ENCODE data around the gene GHRL. TPM values are rescaled to one million over a fixed set of nuclear protein-coding genes. Genes with fewer than 3 reads are reported as not detected.
"Not testable (repeated sequence)": the region's sequence is repeated elsewhere in the genome, so short reads cannot be mapped to it uniquely, and the experiment has no call there.

GHRL gene
- total RNA-seq, 1 donor: 1.1 TPM

DNA sequence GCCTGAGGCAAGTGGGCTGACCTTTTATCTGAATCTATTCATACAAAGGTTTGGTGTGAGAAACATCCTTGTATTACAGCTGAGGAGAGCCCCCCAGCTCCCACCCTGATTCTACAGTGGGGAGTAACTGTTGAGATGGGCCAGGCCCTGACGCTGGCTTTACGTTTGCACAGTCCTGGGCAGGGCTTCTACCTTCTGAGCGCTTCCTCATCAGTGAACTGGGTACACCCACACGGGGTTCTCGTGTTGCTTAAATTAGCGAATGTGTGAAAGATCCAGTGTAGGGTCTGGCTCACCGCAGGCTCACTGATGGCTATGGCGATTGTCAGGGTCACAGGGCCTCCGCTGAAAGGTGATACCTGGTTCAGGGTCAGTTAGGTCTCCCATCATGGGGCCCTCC, 7.3 kb upstream of the GHRL start:
- no peak for DNase-seq (ENCODE audit: low read depth in 2 of 3, low spot score in 2 of 3)

DNA sequence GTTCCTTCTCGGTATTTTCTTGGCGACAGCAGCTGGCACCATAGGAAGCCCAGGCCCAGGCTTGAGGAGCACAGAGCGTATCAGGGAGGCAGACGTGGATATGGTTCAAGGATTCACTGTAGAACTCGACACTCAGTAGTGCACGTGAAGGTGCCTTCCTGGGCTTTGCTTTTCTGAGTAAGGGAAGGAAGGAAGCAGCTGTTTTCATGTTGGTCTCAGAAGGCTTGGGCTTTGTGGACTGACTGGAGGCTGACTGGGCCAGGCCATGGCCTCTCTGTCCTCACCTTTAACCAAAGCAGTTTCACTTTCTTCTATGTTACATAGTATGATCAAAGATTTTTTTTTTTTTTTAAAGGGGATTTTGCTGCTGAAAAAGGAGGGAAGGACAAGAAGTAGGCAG, 6.9 kb upstream of the GHRL start:
- no peak for DNase-seq (ENCODE audit: low read depth in 2 of 3, low spot score in 2 of 3)

DNA sequence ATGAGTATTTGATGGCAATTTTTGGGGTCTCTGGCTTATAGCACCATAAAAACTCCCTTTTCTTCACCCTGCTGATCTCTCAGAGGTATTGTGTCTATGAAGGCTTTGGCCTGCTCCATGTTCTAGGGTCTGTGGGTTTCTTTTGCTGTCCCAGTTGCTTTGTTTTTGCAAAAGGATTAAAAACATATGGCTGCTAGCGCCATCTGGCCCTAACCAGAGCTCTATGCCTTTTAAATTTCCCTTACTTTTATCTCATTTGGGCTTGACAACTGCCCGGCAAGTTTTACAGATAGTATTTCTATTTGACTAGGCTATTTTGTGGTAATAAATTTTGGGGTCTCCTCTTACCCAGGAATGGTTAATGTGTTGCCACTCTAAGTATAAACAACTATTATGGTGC, 6.4 kb upstream of the GHRL start:
- peak in 1 of 3 donors; percentile 22 for DNase-seq (ENCODE audit: low read depth in 2 of 3, low spot score in 2 of 3)

DNA sequence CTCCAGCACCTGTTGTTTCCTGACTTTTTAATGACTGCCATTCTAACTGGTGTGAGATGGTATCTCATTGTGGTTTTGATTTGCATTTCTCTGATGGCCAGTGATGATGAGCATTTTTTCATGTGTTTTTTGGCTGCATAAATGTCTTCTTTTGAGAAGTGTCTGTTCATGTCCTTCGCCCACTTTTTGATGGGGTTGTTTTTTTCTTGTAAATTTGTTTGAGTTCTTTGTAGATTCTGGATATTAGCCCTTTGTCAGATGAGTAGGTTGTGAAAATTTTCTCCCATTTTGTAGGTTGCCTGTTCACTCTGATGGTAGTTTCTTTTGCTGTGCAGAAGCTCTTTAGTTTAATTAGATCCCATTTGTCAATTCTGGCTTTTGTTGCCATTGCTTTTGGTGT, 5.3 kb upstream of the GHRL start:
- DNase-seq (ENCODE audit: low read depth in 2 of 3, low spot score in 2 of 3): not testable (repeated sequence)

DNA sequence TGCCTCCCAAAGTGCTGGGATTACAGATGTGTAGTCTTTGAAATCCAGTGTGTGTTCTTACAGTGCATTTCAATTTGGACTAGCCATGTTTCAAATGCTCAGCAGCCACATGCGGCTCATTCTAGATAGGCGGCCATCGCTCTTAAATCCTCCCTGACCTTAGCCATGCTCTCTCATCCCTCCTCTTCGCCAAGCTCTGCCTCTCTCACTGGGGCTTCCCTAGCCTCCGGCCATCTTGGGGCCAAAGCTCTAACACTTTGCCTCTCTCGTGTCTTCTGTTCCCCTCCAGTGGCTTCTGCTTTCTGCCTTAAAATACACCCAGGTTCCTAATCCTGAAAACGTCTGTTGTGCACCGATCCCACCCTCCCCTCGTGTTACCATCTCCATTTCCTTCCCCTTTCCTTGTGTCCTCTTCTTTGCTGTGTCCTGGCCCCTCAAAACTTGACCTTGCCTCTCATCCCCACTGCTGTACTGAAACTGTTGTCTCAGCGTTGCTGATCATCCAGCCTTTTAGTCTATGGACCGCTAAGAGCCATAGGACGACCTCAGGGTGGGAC, 1.4 kb upstream of the GHRL start:
- no peak for DNase-seq (ENCODE audit: low read depth in 2 of 3, low spot score in 2 of 3)

DNA sequence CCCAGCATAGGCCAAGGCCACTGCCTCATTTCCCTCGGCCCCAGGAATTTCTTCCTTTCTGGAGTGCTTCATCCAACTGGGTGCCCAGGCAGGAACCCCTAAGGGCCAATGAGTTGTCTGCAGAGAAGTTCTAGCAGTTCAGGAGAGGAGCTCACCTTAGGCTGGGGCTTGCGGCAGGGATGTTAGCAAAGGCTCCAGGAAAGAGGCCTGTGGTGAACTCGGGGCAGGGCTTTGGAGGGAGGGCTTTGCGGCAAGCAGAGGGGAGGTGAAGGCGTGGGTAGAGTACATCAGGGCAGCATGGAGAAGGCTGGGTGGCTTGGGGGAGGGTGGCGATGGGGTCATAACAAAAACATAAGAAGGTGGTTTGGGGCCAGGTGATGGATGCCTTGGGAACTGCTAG, 1.1 kb downstream of the GHRL start:
- no peak for DNase-seq (ENCODE audit: low read depth in 2 of 3, low spot score in 2 of 3)

DNA sequence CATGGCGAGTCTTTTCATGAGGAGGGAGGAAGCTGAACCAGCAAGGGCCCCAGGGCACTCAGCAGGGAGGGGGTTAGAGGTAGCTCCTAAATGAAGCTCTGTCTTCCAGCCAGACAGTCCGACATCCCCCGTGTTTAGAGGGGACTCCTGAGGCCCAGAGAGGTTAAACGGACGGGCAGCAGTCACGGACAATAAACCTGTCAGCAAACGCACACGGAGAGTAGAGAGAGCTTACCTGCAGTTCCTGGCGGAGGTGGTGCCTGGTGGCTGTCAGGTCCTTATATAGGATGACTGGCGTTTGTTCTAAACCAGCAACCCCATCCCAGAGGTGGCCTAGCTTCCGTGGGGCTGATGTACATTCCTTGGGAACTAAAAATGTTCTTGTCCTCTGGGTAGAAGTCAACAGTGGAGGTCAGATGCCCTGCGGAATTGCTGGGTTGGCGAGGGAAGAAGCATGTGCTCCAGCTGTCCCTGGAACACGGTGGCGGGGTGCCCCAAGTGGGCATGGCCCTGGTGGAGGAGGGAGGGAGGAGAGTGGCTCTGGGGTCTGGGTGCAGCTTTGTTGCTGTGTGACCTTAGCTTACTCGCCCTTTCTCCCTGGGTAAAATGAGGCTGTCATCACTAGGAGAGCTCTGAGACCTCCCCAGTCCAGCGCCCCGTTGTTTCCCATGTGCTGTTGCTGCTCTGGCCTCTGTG, 2.1 kb downstream of the GHRL start:
- no peak for DNase-seq (ENCODE audit: low read depth in 2 of 3, low spot score in 2 of 3)

DNA sequence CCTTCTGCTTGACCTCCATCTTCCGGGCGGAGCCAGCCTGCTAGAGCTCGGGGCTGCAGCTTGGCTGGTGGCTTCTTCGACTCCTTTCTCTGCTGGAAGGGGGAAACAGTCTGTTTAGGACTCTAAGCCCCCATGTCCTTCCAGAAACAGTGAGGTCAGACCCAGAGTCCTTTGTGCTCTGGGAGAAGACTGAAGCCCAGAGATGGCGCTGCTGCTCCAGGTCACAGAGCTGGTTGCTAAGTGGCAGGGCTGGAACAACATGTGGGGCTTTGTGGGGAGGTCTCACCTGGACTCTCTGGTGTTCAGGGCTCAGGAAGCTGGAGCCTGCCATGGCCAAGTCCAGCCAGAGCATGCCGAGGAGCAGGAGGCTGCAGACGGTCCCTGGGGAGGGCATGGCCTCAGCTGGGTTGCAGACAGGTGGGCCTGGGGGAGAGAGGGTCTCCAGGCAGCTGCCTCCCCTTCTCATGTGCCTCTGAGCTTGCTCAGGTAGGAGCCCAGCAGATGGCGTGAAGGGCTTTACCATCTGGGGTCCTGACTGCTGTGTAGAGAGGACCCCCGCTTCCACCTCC, 2.9 kb downstream of the GHRL start:
- no peak for DNase-seq (ENCODE audit: low read depth in 2 of 3, low spot score in 2 of 3)

DNA sequence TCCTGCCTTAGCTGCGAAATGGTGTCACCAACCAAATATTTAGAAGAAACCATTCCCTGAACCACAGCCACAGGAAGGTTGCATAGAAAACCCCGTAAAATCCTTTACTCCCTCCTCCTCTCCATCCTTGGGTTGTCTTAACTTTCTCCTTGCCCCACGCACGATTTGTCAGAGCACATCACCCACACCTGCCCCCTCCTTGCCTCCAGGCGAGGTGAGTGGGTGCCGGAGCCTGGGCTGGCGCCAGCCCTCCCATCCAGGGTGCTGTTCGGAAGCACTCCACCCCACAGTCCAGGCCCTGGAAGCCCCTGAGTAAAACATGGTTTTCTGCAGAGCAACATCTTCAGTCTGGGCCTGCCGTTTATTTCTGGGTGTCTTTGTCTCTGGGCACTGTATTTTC, 3.7 kb downstream of the GHRL start:
- no peak for DNase-seq (ENCODE audit: low read depth in 2 of 3, low spot score in 2 of 3)

DNA sequence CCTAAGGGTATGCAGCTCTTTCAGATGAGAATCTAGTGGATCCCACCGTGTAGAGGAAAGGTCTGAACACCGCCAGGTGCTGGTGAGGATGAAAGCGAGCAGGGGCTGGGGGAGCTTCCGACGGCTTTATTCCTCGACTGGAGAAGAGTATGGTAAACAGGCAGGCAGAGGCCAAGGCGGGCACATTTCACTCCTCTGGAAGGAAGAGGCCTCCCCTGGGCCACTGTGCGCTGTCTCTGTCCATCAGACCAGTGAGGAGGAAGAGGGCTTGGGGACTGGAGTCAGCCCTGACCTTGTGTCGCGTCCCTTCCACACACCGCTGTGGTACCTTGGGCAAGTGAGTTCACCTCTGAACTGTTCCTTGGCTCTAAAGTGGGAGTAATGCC, 4.2 kb downstream of the GHRL start:
- DNase-seq (ENCODE audit: low read depth in 2 of 3, low spot score in 2 of 3): no peak

DNA sequence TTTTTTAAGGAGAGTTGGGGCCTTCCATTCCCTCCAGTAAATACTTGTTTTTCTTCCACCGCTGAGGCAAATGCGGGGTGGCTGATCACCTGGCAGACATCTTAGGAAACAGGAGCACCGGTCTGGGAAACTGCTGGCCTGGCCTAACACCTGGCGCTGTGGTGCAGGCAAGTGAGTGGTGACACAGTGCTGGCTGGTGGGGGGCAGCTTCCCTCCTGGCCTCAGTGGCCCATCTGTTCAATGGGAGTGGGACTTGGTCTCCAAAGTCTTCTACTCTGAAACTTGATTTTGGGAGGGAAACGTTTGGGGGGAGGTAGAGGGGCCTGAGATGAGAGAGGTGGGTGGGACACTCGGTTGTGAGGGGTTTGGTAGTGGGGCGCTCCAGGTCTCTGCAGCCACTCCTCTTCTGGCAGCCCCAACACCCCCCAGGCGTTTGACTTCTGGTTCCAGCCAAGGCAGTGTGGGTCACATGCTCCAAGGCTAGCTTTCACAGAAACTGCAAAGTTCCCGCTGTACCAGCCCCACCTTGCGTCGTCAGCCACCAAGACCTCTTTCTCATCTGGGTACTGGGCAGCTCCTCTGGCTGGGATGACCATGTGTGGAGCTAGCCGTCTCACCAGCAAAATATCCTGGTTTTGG, 4.7 kb downstream of the GHRL start:
- DNase-seq (ENCODE audit: low read depth in 2 of 3, low spot score in 2 of 3): no peak

DNA sequence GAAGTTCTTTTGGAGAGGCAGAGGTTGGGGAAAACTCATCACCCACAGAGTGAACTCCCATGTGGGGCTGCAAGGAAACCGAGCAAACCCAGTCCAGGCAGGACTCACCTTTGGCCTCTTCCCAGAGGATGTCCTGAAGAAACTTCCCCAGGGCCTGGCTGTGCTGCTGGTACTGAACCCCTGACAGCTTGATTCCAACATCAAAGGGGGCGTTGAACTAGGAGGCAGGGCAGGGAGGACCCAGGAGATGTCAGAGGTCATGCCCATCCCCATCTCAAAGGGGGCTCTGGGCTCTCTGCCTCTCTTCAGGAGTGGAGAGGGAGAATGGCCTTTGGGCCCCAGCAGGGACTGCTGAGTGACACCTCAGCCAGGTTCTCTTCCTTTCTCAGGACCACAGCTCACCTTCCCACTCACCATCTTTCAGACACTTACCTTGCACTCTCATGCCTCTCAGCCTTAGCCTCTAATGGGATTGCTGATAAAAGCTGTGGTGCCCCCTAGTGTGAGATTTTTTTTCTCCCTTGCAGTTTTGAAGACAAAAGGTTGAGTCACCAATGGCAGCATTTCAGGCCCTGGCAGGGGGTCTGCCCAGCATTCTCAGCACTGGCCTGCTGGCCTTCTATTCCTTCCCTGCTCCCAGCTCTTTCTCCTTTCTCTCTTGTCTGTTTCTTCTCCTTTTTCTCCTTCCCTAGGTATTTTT, 6.0 kb downstream of the GHRL start:
- DNase-seq (ENCODE audit: low read depth in 2 of 3, low spot score in 2 of 3): peak in 2 of 3 donors; percentile 62 to 72

DNA sequence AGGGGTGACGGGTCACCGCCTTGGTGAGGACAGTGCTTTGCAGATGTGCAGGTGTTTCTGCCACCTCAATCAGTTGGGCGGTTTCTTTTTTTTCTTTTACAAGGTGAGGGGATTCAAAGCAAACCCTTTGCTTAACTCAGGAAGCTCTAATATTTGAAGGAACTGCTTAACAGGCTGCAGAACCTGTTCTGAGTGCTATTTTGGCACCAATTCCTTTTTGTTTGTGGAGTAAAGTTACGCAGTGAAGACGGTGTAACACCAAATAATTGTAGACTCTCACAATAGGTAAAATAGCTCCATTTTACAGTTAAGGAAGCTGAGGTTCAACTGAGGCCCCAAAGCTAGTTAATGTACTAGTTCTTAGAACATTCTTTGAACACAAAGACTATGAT, 6.6 kb downstream of the GHRL start:
- no peak for DNase-seq (ENCODE audit: low read depth in 2 of 3, low spot score in 2 of 3)

DNA sequence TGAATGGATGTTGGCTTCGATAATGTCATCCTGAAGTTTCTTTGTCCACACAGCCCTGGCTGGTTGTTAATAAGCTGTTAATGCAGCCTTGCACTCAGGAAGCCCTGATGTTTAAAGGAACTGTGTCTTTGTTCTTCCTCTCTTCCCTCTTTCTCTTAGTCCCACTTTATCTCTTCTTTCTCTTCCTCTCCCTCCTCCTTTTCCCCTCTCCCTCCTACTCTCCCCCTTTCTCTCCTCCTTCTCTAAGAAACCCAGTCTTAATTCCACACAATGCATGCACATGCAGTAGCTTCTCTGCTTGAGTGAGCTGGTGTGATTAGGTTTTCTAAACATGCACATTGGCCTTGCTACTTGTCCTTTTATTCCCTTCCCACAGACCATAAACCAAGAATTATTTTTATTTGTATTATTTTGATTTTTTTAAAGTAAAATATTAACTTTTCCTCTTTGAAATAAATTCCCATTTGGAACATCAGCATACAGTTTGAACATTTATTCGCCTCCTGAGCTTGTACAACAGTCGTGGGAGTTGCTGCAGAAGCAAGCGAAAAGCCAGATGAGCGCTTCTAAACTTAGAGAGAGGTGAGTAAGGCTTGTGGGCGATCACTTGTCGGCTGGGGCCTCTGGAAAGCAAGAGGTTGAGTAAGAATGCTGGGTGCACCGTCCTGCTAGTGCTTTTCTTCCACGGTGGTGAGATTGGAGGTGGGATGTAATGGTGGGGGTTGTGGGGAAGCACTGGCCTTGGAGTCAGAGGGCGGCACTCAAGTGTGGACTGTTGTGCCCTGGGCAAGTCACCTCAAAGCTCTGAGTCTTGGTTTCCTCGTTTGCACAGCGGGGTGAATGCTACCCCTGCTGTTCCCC, 7.2 kb downstream of the GHRL start:
- no peak for DNase-seq (ENCODE audit: low read depth in 2 of 3, low spot score in 2 of 3)

DNA sequence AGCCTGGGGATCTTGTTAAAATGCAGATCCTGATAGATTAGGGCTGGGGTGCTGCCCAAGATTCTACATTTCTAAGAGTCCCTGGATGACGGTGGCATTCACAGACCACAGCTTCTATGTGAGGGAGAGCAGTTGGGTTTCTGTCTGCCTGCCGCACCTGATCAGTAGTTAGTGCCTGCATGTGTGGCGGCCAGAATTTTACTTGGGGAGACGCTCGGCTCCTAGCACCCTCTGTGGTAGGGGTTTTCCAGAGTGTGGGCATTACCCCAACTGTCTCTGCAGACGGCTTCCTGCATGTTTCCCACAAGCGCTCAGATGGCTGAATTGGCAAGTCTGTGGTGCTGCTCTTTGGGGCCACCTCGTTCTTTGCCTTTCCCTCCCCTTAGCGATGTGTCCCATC, 8.3 kb downstream of the GHRL start:
- DNase-seq (ENCODE audit: low read depth in 2 of 3, low spot score in 2 of 3): peak in 2 of 3 donors; percentile 77 to 80

DNA sequence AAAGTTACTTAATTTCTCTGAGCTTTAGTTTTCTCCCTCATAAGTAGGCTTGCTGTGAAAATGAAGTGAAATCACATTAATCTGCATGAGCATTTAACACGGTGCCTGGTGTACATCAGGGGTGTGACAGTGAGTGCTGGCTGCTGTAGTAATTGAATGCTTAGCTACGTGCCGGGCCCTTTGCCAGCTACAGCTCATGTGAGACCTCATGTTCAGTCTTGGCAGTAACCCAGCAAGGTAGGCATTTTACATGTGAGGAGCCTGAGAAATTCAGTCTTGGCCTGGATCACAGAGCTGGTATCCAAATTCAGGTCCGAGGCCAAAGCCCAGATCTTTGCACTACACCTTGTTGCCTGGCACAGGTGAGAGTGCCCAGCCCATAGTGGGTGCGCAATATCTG, 9.1 kb downstream of the GHRL start:
- DNase-seq (ENCODE audit: low read depth in 2 of 3, low spot score in 2 of 3): no peak

DNA sequence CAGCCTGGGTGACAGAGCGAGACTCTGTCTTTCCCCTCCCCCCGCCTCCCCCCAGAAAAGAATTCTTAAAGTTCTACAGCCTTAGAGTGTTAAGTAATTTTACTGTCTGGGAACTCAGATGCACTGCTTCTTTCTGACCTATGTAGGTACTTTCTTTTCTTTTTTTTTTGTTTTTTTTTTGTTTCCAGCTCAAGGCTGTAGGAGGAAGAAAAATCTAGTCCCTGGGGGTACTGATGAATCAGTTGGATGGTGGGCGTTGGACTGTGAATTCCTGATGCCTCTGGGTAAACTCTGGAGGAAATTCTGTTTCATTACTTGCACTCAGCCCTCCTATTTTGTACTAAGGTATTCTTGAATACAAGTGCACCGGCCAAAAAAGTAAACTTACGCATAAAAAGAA, 10.8 kb downstream of the GHRL start:
- DNase-seq (ENCODE audit: low read depth in 2 of 3, low spot score in 2 of 3): no peak

DNA sequence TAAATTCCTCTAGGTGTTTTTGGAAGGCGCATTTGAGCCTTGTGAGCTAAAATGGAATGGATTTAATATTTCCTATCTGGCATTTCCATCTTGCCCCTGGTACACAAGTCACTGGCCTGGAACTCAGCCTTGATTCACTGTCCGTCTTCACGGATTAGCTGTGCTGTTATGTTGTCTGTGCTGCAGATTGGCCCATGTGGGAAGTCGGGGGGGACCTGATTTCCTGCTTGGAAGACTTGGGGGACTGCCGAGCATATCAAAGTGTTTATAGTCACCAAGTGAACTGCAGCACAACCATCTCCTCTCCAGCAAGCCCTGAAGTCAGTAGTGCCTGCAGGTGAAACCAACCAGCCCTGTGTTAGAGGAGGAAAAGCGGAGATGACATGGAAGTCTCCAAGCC, 12.2 kb downstream of the GHRL start:
- DNase-seq (ENCODE audit: low read depth in 2 of 3, low spot score in 2 of 3): no peak

DNA sequence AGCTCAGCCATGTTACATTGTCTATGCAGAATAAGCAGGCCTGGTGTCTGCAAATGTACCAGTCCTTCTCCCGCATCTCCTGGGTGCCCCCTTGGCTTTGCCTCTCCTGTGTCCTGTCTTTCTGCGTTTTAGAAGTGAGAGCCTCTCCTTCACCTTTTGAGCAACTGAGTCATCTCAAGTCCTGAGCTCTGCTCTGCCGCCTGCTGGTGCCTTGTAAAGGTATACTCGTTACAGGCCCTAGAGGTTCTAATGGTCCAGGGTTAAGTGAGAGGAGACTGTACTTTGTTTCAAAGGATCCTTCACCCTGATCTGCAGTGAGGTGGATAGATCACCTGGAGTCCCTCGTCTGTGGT, 12.6 kb downstream of the GHRL start:
- no peak for DNase-seq (ENCODE audit: low read depth in 2 of 3, low spot score in 2 of 3)

DNA sequence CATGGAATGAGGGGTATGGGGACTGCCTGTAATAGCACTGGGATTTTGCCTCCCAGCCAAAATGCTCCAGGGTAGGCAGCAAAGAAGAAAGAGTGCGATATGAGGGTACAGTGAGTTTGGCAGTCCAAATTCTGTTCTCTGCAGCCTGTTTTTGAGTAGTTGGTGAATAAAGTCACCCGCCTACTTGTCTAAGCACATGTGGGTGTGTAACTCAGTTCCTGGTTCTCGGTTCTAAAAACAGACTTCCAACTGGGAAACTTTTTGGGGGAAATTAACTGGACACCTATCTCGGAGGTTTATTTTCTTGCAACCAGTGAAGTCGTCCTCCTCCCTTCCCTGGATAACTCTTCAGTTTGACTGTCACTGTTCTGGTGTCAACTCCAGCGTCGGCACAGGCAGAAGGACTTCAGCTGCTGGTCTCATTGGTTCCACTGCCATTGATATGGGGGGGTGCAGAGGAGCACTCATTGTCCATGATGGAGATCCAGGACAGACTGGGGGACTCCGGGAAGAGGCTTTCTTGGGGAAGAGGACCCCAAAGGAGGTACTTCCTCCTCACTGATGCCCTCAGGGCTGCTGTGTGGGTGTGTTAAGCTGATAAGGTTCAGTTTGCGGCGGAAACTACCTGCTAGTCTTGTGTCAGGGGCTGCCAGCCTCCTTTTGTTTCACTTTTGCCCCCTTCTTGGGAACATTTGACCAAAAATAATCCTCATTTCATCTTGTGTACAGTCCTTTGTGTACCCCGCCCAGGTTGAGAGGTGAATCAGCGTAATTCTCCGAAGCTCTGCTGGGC, 13.2 kb downstream of the GHRL start:
- DNase-seq (ENCODE audit: low read depth in 2 of 3, low spot score in 2 of 3): no peak

Measured in hematopoietic multipotent progenitor cell (in vitro differentiated cells).